Skin of body (tissue), 2 donors: ENCODE results near the gene IMMT. TPM values are rescaled to one million over a fixed set of nuclear protein-coding genes. Genes with fewer than 3 reads are reported as not detected.
A peak's percentile ranks its signal among the peaks of the same experiment; 100 is the strongest.

Experiments
- DNase-seq: peaks from one replicate; lab custom pipeline; 2025; lab: John Stamatoyannopoulos, UW
- total RNA-seq: library from RNA; depleted of rRNA; stranded (reverse); fragments of >200 nt; gene quantifications from one replicate; pipeline ENCODE4 v1.2.3, GENCODE V29; 2014

IMMT gene
- total RNA-seq, 1 donor from 2014 or later = 40.6 TPM

DNA sequence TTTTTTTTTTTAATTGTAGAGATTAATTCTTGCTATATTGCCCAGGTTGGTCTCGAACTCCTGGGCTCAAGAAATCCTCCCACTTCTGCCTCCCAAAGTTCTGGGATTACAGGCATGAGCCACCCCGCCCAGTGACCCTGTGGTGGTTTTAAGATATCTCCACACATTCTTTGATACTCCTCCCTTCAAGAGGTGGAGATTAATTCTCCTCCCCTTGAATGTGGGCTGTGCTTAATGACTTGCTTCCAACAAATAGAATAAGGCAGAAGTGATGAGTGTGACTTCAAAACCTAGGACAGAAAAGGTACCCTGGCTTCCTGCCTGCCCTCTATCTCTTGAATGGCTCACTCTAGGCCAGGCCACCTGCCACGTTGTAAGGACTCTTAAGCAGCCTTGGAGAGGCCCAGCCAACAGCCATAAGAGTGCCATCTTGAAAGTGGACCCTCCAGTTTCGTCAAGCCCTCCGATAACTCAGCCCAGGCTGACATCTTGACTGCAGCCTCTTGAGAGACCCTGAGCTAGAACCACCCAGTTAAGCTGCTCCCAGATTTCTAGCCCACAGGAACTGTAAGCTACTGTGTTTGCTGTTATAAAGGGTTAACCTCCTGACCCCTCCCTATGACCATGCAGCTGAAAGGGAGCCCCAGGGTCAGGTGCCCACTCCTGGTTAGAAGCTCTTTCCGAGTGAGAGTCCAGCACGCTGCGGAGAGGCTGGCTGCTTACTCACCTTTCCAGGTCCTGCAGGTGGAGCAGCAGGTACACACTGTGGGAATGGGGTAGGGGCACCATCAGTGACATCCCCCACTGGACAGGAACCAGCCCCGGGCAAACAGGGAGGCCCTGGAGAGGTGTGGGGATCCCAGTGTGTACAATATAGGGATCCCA lies 31.6 kb upstream of the IMMT start:
- no peak for DNase-seq

DNA sequence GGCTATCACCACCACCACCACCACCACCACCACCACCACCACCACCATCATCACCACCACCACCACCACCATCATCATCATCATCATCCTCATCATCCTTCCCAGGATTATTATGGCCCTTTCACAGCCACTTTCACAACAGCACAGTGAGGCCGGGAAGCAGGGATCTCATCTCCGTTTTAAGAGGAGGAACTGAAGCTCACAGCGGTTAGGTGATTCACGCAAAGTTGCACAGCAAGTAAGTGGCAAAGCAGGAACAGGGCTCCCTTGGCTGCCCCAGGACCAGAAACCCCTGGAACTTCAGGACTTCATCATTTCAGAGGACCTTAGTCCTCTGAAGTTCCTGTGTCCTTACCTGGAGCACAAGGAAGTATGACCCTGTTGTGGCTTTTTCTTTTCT lies 30.8 kb upstream of the IMMT start:
- no peak for DNase-seq

DNA sequence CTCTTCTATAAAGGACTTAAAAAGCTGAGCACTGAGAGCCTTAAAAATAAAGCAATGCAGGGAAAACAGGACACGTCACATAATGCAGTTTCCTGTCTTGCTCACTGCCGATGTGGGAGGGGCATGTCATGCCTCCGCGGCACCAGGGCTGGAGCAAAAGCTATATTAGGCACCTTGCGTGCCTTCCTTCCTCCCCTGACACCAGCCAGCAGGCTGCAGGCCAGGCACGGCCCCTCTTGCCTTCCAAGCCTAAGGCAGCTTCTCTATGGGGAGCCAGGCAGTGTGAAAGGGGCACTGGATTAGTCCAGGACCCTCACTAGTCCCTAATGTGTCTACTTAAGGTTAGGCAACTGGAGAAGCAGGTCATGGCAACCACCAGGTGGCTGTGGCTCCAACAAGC lies 30.3 kb upstream of the IMMT start:
- DNase-seq = peak; percentile 7

DNA sequence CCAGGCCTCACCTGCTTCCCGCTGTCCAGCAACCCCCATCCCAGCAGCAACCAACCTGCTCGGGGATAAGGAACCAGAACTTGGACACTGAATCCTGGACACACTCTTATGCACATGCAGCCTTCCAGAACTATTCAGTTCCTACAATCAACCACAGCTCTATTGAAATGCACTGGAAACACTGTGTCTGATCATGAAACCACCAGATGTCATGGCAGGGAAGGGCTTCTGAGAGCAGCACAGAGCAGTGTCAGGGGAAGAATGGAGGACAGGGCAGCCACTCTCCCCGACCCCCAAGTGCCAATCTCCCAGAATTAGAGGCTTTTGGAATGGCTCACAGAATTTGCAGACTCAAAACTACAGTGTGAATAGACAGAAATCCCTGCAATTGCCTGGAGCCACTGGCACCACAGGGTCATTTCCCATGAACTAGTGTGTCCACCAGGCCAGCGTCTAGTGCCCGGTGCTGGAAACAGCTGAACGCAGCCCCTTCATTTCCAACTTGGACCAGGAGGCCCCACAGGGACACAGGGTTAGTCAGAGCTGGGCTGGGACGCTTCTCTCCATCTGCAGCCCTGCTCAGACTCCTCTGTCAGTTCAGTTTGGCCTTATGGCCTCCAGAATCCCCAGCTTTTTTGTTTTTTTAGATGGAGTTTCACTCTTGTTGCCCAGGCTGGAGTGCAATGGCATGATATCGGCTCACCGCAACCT lies 29.5 kb upstream of the IMMT start:
- no peak for DNase-seq

DNA sequence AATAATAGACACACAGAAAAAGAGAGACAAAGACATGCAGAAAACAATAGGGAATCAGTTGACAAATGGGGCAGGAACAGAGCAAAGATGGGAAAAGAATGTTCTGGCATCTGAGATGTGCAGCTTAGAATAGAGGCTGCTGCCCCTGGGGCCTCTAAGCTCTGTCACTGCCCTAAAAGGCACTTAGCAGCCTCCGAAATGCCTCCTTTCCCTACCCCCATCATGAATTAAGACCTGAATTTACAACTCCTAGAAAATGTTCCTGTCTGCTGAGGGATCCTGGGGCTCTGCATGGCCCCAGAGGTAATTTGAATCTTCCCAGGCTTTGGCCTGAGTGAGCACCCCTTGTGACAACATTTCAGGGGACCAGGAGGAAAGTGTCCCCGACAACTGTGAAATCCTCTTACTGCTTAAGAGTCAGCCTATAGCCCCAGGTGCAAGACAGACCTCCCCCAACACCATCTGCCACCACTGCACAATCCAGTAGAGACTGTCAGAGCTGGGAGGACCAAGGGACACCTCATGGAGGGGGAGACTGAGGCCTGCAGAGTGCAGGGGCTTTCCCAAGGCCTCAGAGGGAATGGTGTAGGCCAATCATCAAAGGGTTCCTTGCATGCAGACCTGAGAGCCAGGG lies 28.8 kb upstream of the IMMT start:
- no peak for DNase-seq

DNA sequence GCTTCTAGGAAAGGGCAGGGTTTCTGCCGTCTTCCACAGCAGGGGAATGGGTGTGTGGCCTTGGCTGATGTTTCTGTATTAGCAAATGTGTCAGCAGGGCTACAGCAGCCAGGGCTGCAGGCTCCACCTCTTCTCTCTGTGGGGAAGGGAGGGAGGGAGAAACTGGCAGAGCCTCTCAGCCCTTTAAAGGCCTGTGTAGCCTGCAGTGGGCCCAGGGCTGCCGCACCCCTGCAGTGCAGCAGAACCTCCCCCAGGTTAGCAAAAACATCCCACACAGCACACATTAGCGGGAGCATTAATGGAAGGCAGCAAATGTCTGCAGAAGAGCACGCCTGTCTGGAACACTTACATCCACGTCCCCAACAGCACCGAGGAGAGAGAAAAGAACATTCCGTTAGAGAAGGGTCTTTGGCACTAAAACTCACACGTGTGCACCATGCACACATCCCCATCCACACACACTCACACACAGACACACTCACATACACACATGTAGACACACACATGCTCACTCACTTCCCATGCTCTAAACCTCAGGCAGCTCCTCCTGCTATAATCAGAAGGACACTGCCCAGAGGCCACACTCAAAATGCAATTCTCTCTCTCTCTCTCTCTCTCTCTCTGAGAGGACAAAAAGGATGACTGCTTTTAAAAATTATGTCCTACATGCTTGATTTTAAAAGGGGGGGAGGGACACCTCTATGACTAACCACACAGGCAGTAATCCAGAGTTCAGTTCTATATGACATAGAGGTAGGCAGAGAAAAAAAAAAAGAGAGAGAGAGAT lies 28.1 kb upstream of the IMMT start:
- DNase-seq = peak; percentile 60

DNA sequence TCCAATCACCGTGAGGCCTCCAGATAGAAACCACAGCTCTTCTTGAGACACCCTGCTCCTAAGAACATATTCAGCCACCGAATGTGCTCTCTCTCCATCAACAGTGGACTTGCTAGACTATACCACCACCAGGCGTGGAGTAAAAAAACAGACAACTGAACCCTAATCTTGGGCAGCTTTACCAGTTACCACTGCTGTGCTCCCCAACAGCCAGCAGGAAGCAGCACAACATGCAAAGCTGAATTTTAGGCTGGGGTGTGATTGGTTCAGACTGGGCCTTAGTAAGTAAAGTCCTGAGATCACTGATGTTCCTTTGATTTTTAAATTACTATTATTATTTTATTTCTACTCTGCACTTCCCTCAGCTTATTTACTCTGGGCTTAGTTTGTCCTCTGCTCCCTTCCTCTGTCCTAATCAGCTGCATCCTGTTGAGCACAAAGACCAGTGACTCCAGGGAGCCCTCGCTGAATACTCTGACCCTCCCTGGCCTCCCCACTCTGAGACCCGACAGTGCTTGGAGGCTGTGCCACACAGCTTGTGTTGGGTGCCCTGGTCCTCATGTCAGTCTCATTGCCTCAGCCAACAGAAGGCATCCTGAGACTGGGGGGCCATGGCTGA lies 25.9 kb upstream of the IMMT start:
- peak; percentile 4 for DNase-seq

DNA sequence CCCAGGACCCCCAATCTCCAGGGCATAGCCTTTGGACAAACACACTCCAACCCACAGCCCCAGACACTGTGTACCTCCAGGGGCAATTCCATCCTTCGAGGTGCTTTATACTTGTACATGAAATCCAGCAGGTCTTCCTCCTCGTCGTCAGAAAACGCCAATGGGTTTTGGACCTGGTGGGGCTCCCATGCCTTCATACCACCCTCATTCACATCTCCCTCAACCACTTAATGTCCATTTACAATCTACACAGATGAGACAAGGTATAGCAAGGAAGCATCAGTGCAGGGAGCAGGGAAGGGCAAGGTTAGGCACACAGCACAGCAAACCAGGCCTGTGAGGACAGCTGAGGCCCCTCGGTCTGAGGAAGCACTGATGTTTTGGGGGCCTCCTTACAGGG lies 24.6 kb upstream of the IMMT start:
- no peak for DNase-seq

DNA sequence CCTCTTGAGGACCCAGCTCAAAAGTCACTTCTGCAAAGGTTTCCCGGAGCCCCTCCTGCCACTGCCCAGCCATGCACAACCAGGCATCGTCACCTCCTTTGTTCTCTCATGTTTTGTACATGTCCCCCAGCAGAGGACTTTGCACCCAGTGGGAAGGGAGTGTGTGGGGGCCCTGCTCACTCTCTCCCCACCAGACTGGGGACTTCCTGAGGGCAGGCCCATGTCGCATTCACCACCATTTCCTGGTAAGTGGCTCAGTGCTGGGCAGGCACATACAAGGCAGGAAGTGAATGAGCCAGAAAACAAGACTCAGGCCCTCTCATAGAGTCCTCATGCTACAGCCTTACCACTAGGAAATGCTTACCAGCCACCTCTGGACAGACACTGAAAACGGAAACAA lies 22.9 kb upstream of the IMMT start:
- no peak for DNase-seq

DNA sequence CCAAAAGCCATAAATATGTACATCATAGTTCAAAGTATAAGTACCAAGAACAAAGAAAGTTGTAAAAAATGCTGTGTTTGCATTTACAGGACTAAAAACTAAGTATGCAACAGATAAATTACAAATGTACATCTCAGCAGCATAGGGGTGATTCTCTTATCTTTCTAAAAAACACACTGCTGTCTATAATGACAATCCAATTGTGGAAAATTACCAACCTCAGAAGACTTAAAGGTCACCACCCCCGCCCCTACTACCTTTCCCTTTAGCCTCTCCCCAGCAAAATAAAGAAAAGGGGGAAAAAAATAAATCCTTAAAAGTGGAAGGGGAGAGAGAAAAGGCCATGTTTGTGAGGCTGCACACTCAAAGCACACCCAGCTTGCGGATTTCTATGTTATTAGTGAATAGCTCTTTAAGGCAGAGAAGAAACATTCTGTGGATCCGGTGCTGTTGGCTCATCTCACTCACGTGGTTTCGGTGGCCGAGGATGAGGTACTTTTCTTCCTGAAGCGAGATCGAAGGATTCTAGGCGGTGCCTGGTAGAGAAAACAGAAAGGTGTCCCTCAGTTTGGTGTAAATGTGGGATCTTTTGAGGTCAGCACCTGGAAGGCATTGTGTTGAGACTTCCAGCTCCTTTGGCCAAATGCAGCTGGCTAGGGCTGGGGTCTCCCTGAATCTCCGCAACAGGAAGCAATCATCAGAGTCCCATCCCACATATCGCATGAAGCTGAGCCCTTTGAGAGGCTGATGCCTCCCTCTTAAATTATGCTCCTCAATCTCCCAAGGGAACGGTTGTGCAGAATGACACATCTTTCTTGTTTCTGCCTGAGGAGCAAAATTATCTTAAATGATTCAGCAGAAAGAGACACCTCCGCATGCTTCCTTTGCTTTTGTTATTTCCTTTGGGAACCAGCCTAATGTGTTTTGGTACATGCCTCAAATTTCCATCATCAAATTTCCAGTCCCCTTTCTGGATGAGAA lies 21.6 kb upstream of the IMMT start:
- DNase-seq = no peak

DNA sequence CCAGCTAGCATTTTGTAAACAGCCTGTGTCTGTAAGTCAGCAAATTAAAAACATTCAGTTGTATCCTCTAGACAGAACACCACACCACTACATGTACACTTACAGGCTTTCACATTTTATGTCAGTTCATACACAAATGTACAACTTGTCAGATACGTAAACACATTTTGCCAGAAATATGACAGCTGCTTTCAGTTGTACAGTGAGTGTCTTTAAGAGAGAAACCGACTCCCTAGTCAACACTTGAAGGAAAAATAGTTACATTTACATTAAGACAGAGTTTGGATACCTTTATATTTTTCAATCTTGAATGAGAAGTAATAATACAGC lies 19.2 kb upstream of the IMMT start:
- no peak for DNase-seq

DNA sequence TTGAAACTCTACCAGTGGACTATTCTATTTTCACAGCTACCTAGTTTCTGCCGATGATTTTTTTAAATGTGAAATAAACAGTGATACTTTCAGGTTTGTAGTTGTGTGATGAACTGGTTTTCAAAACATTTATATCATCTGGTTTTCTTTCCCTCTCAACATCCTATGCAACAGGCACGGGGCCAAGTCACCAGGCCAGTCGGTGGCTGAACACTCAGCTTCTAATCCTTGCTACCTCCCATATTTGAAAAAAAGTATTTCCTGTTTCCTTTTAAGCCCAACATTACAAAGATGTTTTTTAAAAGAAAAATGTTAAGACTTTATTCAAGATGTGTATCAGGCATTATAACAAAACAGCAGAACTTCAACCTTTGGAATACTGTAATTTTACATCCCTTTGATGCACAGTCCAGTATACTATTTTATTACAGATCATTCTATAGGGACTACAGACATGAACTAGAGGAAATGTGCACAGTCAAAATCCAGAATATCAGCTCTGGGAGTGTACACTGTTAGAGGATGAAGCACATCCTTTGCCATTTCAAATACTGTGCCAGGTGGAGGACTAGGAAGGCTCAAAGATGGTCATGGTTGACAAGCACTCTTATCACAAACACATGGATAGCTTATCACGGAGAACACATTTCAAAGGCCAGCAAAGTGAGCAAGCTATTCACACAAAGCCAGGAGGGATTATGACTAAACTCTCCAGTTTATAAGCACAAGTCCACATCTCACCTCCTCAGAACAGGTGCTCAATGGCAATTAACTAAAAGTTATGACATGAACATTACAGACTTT lies 18.6 kb upstream of the IMMT start:
- no peak for DNase-seq

DNA sequence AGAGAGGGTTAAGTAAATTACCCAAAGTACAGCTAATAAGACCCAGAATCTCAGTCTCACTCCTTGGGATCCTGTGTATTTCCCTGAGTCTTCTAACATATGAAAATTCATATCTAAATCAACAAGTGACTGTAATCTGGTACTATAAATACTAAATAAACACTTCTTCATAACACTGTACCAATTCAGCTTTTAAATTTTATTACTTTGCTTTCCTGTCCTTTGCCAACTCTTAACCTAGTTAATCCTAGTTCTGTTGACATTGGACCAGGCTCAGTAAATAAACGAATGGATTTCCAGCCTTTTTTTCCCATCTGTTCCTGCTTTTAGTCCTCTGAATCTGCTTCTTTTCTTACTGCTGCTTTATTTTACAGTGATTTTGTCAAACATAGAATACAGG lies 17.8 kb upstream of the IMMT start:
- no peak for DNase-seq

DNA sequence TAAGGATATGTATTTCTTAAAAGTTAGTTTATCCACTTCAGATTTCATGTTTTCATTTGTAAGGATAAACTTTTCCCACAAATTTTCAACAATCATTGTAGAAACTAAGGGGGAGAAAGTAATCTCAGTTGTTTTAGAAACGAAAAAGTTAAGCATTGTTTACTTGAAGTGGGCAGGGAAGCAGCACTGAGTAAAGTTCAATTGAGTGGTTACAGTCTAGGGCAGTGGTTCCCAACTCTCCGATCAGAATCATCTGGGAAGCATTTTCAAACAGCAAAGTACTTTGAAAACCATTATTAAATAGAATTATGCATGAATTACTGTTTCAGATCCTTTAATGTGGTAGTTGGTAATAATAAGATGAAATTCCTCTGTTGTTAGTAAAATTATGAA lies 16.5 kb upstream of the IMMT start:
- DNase-seq = no peak

DNA sequence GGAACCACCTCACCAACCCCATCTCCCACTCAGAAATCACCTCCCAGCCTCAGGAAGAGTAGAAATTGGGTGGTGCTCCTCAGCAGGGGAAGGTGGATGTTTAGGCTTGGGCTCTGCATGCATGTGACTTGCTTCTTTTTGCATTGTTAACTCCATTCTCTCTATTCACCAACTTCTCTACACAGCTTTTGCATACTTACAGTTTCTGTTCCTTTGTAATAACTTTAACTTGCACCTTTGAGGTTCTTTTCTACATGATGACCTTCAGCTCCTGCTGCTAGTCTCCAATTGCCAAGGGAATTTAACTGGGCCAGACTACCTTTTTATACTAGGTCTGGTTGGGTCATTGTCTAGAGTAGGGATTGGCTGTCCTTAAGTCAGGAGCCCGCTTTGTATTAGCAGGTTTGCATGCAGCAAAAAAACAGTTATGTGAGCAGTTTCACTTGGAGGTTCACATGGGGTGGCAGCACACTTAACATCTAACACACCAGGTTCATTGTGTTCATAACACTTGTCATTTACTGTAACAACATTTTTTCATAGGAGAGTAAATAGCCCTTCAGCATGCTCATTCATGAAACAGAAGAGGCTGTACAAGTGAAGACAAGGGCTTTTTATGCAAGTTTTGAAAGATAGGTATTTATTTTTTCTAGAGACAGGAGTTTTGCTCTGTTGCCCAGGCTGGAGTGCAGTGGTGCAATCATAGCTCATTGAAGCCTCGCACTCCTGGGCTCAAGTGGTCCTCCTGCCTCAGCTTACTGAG lies 16.0 kb upstream of the IMMT start:
- DNase-seq = no peak

DNA sequence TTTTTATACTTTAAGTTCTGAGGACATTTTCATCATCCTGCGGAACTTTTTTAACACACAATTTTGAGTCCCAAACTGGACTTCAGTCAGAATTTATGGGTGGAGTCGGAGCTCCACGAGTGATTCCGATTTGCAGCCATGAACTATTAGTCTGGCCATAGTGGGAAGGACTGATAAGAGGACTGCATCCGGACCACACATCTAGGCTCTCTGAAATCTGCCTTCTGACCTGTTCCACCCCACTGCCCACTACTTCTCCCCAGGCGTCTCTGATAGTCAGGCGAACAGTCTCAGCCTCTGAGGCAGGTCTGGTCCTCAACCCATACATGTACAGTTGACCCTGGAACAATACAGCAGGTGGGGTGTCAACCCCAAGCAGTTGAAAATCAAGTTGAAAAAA lies 9.2 kb upstream of the IMMT start:
- DNase-seq = no peak

DNA sequence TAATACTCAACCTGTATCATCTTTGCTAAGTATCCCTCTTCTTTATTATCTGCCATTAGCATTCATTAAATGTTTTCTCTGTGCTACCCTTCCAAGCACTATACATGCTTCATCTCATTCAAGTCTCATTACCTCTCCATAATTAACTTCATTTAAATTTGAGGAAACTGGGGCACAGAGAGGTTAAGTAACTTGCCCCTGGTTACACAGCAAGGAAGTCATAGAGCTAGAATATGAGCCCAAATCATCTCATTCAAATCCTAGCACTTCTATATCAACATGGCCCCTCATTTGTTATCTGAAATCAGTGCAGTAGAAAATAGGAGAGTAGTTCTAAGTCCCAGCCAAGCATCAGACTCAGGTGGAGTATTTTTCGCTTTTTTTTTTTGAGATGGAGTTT lies 8.4 kb upstream of the IMMT start:
- no peak for DNase-seq

DNA sequence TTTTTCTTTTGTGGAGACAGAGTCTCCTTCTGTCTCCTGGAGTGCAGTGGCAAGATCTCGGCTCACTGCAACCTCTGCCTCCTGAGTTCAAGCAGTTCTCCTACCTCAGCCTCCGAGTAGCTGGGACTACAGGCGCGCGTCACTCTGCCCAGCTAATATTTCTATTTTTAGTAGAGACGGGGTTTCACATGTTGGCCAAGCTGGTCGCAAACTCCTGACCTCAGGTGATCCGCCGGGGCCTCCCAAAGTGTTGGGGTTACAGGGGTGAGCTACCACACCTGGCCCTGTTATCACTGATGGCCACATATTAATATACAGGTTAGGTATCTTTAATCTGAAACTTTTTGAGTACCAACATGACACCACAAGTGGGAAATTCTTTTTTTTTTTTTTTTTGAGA lies 7.4 kb upstream of the IMMT start:
- no peak for DNase-seq

DNA sequence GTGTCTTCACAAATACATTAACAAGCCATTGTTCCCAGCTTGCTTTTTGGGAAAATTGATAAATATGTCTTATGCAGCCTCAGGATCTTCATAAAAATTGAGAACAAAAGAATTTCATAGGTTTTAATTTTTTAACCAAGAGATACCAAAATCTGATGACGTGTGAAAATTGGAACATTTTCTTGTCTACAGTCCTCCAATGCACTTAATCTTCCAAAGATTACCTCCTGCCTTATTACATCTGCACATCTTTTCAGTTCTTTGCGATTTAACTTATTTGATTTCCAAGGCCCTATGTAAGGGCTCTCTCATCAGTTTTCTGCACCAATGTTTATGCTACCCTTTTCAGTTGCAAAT lies 7.1 kb upstream of the IMMT start:
- DNase-seq = no peak
